Activated CD4-positive, CD25-positive, alpha-beta regulatory T cell treated with anti-CD3 and anti-CD28 coated beads, Interleukin-2, amount 50 U/mL, for 16 hours (primary cell): ENCODE measurements around the gene ATP2B1.
"Not testable (repeated sequence)": the region's sequence is repeated elsewhere in the genome, so short reads cannot be mapped to it uniquely, and the experiment has no call there.

ENCODE experiments used
- DNase-seq: peaks from one replicate; pipeline ENCODE4 v3.0.0-alpha.2; 2020; ENCODE audit warnings: low read depth, low spot score

The ATP2B1 gene

DNA sequence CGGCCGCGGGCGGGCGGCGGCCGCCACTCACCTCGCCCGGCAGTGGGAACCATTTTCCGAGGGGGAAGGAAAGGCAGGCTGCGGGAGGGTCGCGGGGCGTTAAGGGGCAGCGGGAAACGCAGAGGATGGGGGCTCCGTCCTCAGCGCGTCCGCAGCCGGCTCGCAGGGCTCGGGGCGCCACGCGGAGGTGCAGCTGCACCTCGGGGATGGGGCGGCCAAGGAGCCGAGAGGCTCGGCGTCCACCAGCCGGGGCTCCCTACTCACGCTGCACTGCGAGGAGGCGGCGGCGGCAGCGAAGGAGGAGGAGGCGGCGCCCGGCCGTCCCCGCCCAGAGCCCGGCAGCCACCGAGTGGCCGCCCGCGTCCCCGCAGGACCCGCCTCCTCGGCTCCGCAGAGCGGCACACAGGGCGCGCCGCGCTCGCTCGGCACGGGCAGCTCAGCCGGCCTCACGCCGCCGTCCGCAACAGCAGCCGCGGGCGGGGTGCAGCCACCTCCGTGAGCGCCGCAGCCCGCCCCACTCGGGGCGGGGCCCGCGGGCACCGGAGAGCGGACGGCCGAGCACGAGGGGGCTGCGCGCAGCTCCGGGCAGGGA lies at the start of gene ATP2B1:
Gene ATP2B1, minus strand, starts transcription at position 274 of the 592 bp plus-strand sequence. CDS start 52,952 bp downstream, outside the sequence.
- peak; percentile 62 for DNase-seq

- not testable (repeated sequence) for DNase-seq
Observed at GRCh38 chr12:89757987-89758386, 49.3 kb upstream of the ATP2B1 start.

GRCh38 chr12:89756585-89757398 lies 48.2 kb upstream of the ATP2B1 start:
- DNase-seq = peak; percentile 8

DNA sequence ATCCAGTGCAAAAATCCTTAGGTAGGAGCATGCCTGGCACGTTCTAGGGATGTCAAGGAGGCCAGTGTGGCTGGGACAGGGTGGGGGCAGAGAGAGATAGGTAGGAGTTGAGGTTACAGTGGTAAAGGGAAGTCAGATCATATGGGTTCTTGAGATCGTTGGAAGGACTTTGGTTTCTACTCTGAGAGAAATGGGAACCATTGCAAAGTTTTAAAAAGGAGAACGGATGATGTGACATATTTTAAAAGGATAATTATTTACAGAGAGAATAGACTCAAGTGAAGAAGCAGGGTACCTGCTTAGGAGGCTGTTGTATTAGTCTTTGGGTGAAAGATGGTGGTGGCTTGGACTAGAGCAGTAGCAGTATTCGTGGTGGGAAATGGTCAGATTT lies 47.6 kb upstream of the ATP2B1 start:
- no peak for DNase-seq

DNA sequence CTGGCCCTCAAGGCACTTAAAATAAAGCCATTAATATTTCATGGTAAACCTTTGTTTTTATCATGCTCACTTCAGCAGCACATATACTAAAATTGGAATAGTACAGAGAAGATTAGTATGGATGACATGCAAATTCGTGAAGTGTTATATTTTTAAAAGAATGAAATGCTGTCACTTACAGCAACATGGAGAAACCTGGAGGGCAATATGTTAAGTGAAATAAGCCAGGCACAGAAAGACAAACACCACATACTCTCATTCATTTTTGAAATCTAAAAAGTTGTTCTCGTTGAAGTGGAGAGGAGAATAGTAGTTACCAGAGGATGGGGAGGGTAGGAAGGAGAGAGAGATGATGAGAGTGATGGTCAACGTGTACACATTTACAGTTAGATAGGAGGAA lies 45.4 kb upstream of the ATP2B1 start:
- DNase-seq = no peak

DNA sequence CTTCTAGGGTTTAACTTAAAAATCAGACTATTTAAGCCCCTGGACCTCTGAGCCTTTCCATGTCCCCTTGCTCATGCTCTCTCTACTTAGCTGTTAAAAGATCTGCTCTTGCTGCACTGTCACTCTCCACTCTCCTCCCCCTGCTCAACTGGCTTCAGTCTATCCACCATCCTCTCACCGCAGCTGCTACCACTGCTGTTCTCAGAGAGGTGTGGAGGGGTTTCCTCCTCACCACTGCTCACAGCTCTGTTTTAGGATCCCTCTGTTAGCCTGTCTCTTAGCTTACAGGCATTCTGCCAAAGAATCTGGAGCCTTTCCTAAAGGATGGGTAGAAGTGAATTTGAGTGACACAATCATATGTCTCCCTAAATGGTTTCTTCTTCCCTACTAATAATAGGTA lies 43.7 kb upstream of the ATP2B1 start:
- no peak for DNase-seq

GRCh38 chr12:89750389-89751351 lies 42.0 kb upstream of the ATP2B1 start:
- DNase-seq = no peak

DNA sequence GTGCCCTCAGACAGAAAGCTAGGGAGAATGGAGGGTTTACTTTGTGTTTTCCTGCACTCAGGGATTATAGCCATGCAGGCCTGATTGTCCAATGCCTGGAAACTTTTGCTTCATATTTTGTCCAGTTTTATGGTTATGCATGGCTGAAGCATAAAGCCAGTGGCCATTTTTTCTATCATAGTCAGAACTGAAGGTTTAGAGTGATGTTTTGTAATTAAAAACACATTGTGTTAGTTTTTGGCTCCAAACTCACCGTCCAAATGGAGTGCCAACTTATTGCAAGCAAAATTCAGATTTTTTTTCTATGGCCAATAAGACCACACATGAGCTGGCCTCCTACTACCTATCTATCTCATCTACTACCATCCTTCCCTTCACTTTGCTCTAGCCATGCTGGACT lies 40.2 kb upstream of the ATP2B1 start:
- no peak for DNase-seq

DNA sequence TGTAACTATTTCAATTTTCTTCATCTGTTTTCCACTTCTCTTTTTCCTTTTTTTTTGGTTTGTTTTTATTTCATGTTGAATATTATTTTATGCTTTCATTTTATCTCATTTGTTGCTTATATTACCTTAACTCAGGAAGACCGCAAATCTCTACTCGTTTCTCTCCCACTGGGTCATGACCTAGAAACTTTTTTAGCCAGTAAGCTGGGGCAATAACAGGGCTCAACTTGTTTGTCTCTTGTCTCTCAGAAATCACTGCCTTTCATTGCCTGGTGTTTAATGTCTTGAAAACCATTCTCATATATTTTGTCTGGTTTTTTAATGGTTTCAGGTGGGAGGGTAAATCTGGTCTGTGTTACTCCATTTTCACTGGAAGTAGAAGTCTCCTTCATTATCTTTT lies 36.6 kb upstream of the ATP2B1 start:
- no peak for DNase-seq

DNA sequence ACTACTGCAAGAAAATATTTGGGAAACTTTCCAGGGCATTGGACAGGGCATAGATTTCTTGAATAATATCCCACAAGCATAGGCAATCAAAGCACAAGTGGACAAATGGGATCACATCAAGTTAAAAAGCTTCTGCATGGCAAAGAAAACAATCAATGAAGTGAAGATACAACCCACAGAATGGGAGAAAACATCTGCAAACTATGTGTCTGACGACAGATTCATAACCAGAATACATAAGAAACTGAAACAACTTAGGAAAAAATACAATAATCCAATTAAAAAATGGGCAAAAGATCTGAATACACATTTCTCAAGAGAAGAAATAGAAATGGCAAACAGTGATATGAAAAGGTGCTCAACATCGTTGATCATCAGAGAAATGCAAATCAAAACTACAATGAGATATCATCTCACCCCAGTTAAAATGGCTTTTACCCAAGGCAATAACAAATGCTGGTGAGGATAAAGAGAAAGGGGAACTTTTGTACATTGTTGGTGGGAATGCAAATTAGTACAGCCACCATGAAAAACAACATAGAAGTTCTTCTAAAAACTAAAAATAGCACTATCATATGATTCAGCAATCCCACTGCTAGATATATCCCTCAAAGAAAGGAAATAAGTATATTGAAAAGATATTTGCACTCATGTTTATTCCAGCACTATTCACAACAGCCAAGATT lies 33.8 kb upstream of the ATP2B1 start:
- DNase-seq = no peak

DNA sequence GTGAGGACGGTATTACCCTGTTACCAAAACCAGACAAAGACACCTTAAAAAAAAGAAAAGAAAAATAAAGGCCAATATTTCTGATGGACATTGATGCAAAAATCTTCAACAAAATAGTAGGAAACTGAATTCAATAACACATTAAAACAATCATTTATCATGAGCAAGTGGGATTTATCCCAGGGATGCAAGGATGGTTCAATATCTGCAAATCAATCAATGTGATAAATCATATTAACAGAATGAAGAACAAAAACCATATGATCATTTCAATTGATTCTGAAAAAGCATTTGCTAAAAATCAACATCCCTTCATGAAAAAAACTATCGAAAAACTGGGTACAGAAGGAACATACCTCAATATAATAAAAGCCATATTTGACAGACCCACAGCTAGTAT lies 32.3 kb upstream of the ATP2B1 start:
- DNase-seq = no peak

- DNase-seq = no peak
Observed at GRCh38 chr12:89736995-89737394, 28.4 kb upstream of the ATP2B1 start.

- DNase-seq = no peak
Observed at GRCh38 chr12:89733579-89734201, 25.1 kb upstream of the ATP2B1 start.

DNA sequence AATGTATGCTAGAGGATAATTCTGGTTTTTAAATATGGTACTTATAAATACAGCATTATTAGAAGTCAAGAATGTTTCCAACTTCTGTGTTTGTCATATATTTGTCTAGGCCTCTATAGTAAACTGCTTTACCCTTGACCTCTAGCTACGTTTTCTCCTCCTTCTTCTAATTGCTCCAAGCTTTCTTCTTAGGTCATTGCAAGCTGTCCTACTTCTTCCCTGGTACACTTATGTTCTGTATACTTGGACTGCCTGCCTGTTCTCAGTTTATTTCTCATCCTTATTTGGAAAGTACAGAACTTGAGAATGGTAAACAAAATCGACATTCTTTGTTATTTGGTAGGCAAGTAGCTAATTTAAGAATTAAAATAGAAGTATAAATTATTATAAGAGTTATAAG lies 23.9 kb upstream of the ATP2B1 start:
- DNase-seq = no peak

- DNase-seq = no peak
Observed at GRCh38 chr12:89731614-89732013, 23.0 kb upstream of the ATP2B1 start.

DNA sequence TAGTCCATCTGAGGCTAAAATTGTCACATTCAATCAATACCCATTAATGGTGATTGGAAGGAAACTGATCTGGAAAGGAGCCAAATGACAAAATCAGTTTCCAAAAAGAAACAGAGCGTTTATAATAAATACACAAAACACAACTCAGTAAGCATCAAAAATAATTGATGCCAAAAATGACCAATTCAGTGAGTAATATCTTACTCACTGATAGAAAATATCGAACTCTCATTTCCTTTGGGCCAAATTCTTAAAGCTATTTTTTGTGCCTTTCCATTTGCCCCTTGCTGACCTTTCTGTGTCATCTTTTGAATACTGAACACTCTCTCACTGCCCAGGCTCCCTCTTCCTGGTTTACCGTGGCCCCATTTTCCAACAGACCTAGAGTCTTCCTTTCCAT lies 22.5 kb upstream of the ATP2B1 start:
- DNase-seq = no peak

DNA sequence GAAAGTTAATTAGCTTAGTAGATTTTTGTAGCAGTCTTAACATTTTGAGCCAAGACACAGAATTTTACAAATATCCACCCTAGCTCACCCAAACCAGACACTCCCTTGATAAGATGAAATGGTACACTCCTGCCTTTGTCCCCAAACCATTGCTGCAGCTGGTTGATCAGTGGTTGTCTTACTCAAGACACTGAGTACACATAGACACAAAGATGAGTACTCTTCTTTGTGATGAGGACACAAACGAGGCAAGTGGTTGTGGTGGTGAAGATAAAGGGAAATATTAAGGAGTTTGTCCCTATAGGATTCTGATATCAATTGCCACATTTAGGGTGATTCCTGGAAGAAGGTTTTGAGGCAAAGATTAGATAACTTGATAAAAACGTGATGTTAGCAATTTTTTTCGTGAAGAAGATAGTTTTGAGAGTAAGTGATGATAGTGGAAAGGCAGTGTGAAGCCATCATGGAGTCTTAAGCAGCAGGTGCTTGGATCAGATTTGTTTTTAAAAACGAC lies 21.4 kb upstream of the ATP2B1 start:
- DNase-seq = no peak

DNA sequence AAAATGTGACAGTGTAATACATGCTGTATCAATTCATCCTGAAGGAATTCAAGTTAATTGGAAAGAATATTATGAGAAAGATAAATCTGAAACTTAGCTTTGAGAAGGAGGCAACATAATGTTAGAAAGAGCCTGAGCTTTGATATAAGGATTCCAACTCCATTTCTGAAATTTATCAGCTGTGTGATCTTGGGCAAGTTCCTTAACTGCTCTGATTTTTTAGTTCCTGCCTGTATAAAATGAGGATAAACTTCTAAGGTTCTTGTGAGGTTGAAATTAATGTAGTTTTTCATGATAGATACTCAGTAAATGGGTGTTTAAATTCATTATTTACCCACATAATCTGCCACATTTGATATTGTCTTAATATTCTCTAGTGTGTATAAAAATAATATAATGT lies 14.6 kb upstream of the ATP2B1 start:
- DNase-seq = no peak

- DNase-seq = no peak
Observed at GRCh38 chr12:89721291-89721987, 12.8 kb upstream of the ATP2B1 start.
